IMR-90 (cell line): ENCODE results near the gene TBC1D22A. TPM values are rescaled to one million over a fixed set of nuclear protein-coding genes. Genes with fewer than 3 reads are reported as not detected.

Experiments
- ATAC-seq: fragments of 200-7000 bp; cut with Tn5 transposase; 2 replicates; pipeline ENCODE4 v1.9.1; 2020; ENCODE audit warnings: low read depth, mild to moderate bottlenecking, moderate library complexity
- BruUV-seq: library from RNA; stranded (reverse); fragments of 400-500 nt; replicated peaks from 2 replicates; lab custom pipeline; 2021; lab: Mats Ljungman, UMichigan
- CTCF ChIA-PET: fragments of 300-600 bp; formaldehyde crosslinking; extraction: SDS; loops from one replicate; lab custom pipeline; 2021; ENCODE audit warnings: antibody characterized with exemption; lab: Yijun Ruan, JAX
- POLR2A ChIA-PET: fragments of 300-600 bp; sonication (Branson Sonifier 250); formaldehyde crosslinking; loops from one replicate; lab custom pipeline; 2022; ENCODE audit warnings: antibody characterized with exemption; ENCODE audit not compliant: unreplicated experiment; lab: Charles Lee
- DNase-seq: peaks from one replicate; pipeline ENCODE4 v3.0.0; 2013
- H2AFZ ChIP-seq: replicated peaks from 2 replicates; pipeline ENCODE3; 2013; ENCODE audit warnings: low read length, mild to moderate bottlenecking; ENCODE audit not compliant: poor library complexity
- H2AK5ac ChIP-seq: 2 replicates; pipeline ENCODE4 v1.6.1; 2013; ENCODE audit warnings: low read depth, low read length, inconsistent platforms
- H2AK9ac ChIP-seq: replicated peaks from 2 replicates; pipeline ENCODE3; 2013; ENCODE audit warnings: mild to moderate bottlenecking, low read depth, low read length, moderate library complexity; ENCODE audit not compliant: poor library complexity
- H2BK120ac ChIP-seq: 2 replicates; pipeline ENCODE4 v1.6.1; 2013; ENCODE audit warnings: low read depth, low read length, inconsistent platforms
- H2BK15ac ChIP-seq: 3 replicates; pipeline ENCODE4 v1.6.1; 2013; ENCODE audit warnings: low read depth, low read length, inconsistent platforms
- H2BK20ac ChIP-seq: 2 replicates; pipeline ENCODE4 v1.6.1; 2013; ENCODE audit warnings: low read depth, mild to moderate bottlenecking, inconsistent platforms, low read length, moderate library complexity
- H2BK5ac ChIP-seq: 2 replicates; pipeline ENCODE4 v1.6.1; 2013; ENCODE audit warnings: mild to moderate bottlenecking, low read depth, low read length, inconsistent platforms; ENCODE audit not compliant: poor library complexity, severe bottlenecking
- H3K14ac ChIP-seq: replicated peaks from 2 replicates; pipeline ENCODE4 v1.6.1; 2013; ENCODE audit warnings: low read depth, low read length, inconsistent platforms
- H3K18ac ChIP-seq: 2 replicates; pipeline ENCODE4 v1.6.1; 2013; ENCODE audit warnings: low read depth, low read length, control low read depth
- H3K23ac ChIP-seq: 2 replicates; pipeline ENCODE4 v1.6.1; 2013; ENCODE audit warnings: low read depth, low read length, inconsistent platforms
- H3K27ac ChIP-seq: 2 replicates; pipeline ENCODE4 v1.5.1; 2013; ENCODE audit warnings: mild to moderate bottlenecking, control low read depth, low read length; ENCODE audit not compliant: insufficient read depth
- H3K27me3 ChIP-seq: 2 replicates; pipeline ENCODE4 v1.6.1; 2013; ENCODE audit warnings: low read length; ENCODE audit not compliant: control insufficient read depth, insufficient read depth
- H3K36me3 ChIP-seq: 2 replicates; pipeline ENCODE4 v1.6.1; 2013; ENCODE audit warnings: low read length, mixed read lengths; ENCODE audit not compliant: control insufficient read depth, insufficient read depth
- H3K4ac ChIP-seq: 2 replicates; pipeline ENCODE4 v1.6.1; 2013; ENCODE audit warnings: low read depth, low read length, inconsistent platforms
- H3K4me1 ChIP-seq: 2 replicates; pipeline ENCODE4 v1.6.1; 2013; ENCODE audit warnings: low read length, mixed read lengths; ENCODE audit not compliant: control insufficient read depth, insufficient read depth
- H3K4me2 ChIP-seq: 2 replicates; pipeline ENCODE4 v1.6.1; 2013; ENCODE audit warnings: low read depth, mild to moderate bottlenecking, control low read depth, low read length, moderate library complexity
- H3K4me3 ChIP-seq: 2 replicates; pipeline ENCODE4 v1.5.1; 2013; ENCODE audit warnings: low read depth, mild to moderate bottlenecking, control low read depth, low read length, moderate library complexity; ENCODE audit not compliant: insufficient read depth
- H3K56ac ChIP-seq: 2 replicates; pipeline ENCODE4 v1.6.1; 2013; ENCODE audit warnings: low read length, inconsistent platforms; ENCODE audit not compliant: insufficient read depth; ENCODE audit errors: extremely low read depth
- H3K79me1 ChIP-seq, 2 experiments: 2 replicates each; pipeline ENCODE4 v1.6.1; 2013; ENCODE audit warnings: low read length in 2 of 2, inconsistent platforms in 1 of 2, low read depth in 1 of 2
- H3K9ac ChIP-seq: 2 replicates; pipeline ENCODE4 v1.6.1; 2013; ENCODE audit warnings: low read depth, low read length, control low read depth
- H3K9me1 ChIP-seq: 2 replicates; pipeline ENCODE4 v1.6.1; 2013; ENCODE audit warnings: low read length, inconsistent platforms; ENCODE audit not compliant: insufficient read depth
- H3K9me3 ChIP-seq: 2 replicates; pipeline ENCODE4 v1.6.1; 2013; ENCODE audit warnings: low read length; ENCODE audit not compliant: control insufficient read depth, insufficient read depth
- H4K20me1 ChIP-seq: 2 replicates; pipeline ENCODE4 v1.6.1; 2013; ENCODE audit warnings: low read length, inconsistent platforms; ENCODE audit not compliant: insufficient read depth
- H4K5ac ChIP-seq: 2 replicates; pipeline ENCODE4 v1.6.1; 2013; ENCODE audit warnings: mild to moderate bottlenecking, low read depth, low read length, control low read depth
- H4K8ac ChIP-seq, 2 experiments: 2 replicates each; pipeline ENCODE4 v1.6.1; 2013; ENCODE audit warnings: low read depth in 2 of 2, low read length in 2 of 2, control low read depth in 1 of 2, inconsistent platforms in 1 of 2
- H4K91ac ChIP-seq: 2 replicates; pipeline ENCODE4 v1.6.1; 2013; ENCODE audit warnings: low read depth, low read length, inconsistent platforms; ENCODE audit not compliant: insufficient read depth
- BHLHE40 ChIP-seq: fragments of 150-350 bp; IDR thresholded peaks from 2 replicates; pipeline ENCODE4 v1.6.1; 2016; ENCODE audit warnings: mild to moderate bottlenecking, low read depth, low read length
- CEBPB ChIP-seq: IDR thresholded peaks from 2 replicates; pipeline ENCODE4 v1.6.1; 2012; ENCODE audit warnings: low read depth, low read length, improper control_type of control experiment
- CHD1 ChIP-seq: IDR thresholded peaks from 2 replicates; pipeline ENCODE4 v1.6.1; 2012; ENCODE audit warnings: low read depth, low read length, improper control_type of control experiment
- FOS ChIP-seq: fragments of 150-350 bp; IDR thresholded peaks from 2 replicates; pipeline ENCODE4 v1.6.1; 2016; ENCODE audit warnings: low read depth, low read length
- MAFK ChIP-seq: IDR thresholded peaks from 2 replicates; pipeline ENCODE4 v1.6.1; 2012; ENCODE audit warnings: low read depth, low read length, improper control_type of control experiment
- MXI1 ChIP-seq: IDR thresholded peaks from 2 replicates; pipeline ENCODE4 v1.6.1; 2012; ENCODE audit warnings: low read depth, mild to moderate bottlenecking, low read length, moderate library complexity, borderline replicate concordance
- NFE2L2 ChIP-seq: fragments of 150-350 bp; IDR thresholded peaks from 2 replicates; pipeline ENCODE4 v1.6.1; 2016; ENCODE audit warnings: low read depth, mild to moderate bottlenecking, low read length
- POLR2A ChIP-seq: IDR thresholded peaks from 2 replicates; pipeline ENCODE4 v1.6.1; 2012; ENCODE audit warnings: mild to moderate bottlenecking, low read depth, low read length
- RAD21 ChIP-seq: IDR thresholded peaks from 2 replicates; pipeline ENCODE4 v1.6.1; 2012; ENCODE audit warnings: low read length, improper control_type of control experiment
- RCOR1 ChIP-seq: IDR thresholded peaks from 2 replicates; pipeline ENCODE4 v1.6.1; 2012; ENCODE audit warnings: mild to moderate bottlenecking, low read length, improper control_type of control experiment; ENCODE audit not compliant: insufficient replicate concordance
- RFX5 ChIP-seq: IDR thresholded peaks from 2 replicates; pipeline ENCODE4 v1.8.0; 2012; ENCODE audit warnings: low read depth, mild to moderate bottlenecking, low read length, moderate library complexity
- WGBS, 2 experiments: methylation state at CpG; one replicate each; pipeline versions ENCODE4 v1.1.5 to v1.1.7; 2013; ENCODE audit warnings: missing lambda C conversion rate in 2 of 2; ENCODE audit not compliant: insufficient read length in 1 of 2; ENCODE audit errors: extremely low coverage in 2 of 2; 5-methylcytosine and 5-hydroxymethylcytosine counted together
- dilution Hi-C: fragments of 300-500 bp; cut with HindIII; formaldehyde crosslinking; loops from one replicate; pipeline ENCODE4 v1.14.3; 2018; ENCODE audit warnings: low sequenced_read_pairs; ENCODE audit not compliant: unreplicated experiment
- in situ Hi-C: fragments of 300-500 bp; cut with MboI; formaldehyde crosslinking; loops from 3 replicates; pipeline ENCODE4 v1.14.3; 2019; ENCODE audit warnings: low sequenced_read_pairs, inconsistent platforms, mixed read lengths
- intact Hi-C: fragments of 100-400 bp; cut with micrococcal nuclease; formaldehyde crosslinking; loops from 2 replicates; pipeline ENCODE4 v1.10.0; 2022
- polyA plus RNA-seq, 3 experiments: library from polyadenylated mRNA; depleted of rRNA; stranded (reverse); fragments of >200 nt; gene quantifications; 2 replicates each; pipeline ENCODE4 v1.2.3, GENCODE V29; 2012; ENCODE audit warnings: low replicate concordance in 1 of 3
- total RNA-seq: library from RNA; depleted of rRNA; stranded (reverse); fragments of >200 nt; gene quantifications from 2 replicates; pipeline ENCODE4 v1.2.3, GENCODE V29; 2012
- TF ChIP-seq, protein P1 (sequence below): conservative IDR thresholded peaks from 2 replicates; pipeline ENCODE4 v1.5.1; 2012; ENCODE audit warnings: mild to moderate bottlenecking, low read depth, low read length, improper control_type of control experiment
- TF ChIP-seq, protein P2 (sequence below): fragments of 150-350 bp; IDR thresholded peaks from 2 replicates; pipeline ENCODE4 v1.6.1; 2017; ENCODE audit warnings: mild to moderate bottlenecking, antibody characterized with exemption, low read length, low read depth
- TF ChIP-seq, protein P3 (sequence below): fragments of 150-350 bp; IDR thresholded peaks from 2 replicates; pipeline ENCODE4 v1.6.1; 2016; ENCODE audit warnings: low read depth, mild to moderate bottlenecking, low read length, moderate library complexity, borderline replicate concordance

The TBC1D22A gene
- total and polyA plus RNA-seq, 2 of the 4 experiments (the other 2 are of a cell fraction) = 9.0 to 16.7 TPM

DNA sequence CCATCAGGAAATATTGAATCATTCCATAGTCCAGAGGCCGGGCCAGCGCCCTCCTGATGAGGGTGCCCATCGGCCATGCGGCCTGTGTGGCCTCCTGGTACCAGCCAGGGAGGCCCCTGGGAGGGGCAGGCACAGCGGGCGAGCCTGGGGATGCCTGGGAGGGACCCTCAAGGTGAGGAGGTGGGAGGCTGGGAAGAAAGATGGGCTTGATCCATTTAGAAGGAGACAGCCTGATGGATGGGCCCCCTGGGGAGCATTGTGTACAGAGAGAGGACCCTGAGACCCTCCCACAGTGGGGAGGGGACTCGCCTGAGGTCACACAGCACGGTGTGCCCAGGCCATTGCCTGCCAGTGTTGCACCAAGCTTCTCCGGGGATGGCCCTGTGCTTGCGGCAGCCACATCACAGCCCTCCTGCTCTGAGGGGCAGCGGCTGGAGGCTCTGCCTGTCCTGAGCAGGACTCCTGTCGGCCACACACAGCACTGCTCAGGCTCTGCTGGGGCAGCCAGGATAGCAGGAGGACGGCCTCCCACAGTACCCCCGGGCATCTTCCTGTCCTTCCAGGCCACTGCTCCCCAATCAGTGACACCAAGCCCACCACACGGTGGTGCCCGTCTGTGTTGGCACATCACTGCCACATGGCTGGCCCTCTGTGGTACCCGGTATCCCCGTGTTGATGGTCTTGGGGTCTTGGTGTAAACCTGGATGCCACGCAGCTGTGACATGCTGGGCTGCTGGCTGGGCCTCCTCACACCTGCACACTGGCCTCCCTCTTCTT is 290.0 kb downstream of the TBC1D22A start:
- Histone ChIP-seq H3K4me1 (peaks cover 4% of the 10 kb centered on the region), H3K27ac (no peak overlapping the region), H4K5ac (no peak overlapping the region), H2BK5ac (no peak overlapping the region), H3K27me3 (no peaks in the 10 kb centered on the region), H3K4me2 (no peak overlapping the region), H3K23ac (no peak overlapping the region), H3K79me1 (no peaks in the 10 kb centered on the region; a peak in 1 of 4 replicates), H3K9me3 (no peaks in the 10 kb centered on the region), H3K4ac (no peak overlapping the region), H3K56ac (no peak overlapping the region), H3K36me3 (no peaks in the 10 kb centered on the region), H4K91ac (no peak overlapping the region), H3K4me3 (no peak overlapping the region), H4K8ac (no peak overlapping the region), H4K20me1 (no peaks in the 10 kb centered on the region), H2BK120ac (no peak overlapping the region), H3K14ac (no peak overlapping the region), H2BK20ac (no peak overlapping the region), H2AFZ (no peak overlapping the region), H2AK5ac (no peak overlapping the region), H2BK15ac (no peak overlapping the region), H3K9ac (no peak overlapping the region), H2AK9ac (no peak overlapping the region), H3K18ac (no peak overlapping the region), H3K9me1 (peaks cover 10% of the 10 kb centered on the region)
- TF ChIP-seq FOS = no peak
- no peak for TF ChIP-seq BHLHE40
- no peak for TF ChIP-seq MXI1
- no peak for TF ChIP-seq POLR2A
- no peak for TF ChIP-seq MAFK
- TF ChIP-seq, protein P1, sequence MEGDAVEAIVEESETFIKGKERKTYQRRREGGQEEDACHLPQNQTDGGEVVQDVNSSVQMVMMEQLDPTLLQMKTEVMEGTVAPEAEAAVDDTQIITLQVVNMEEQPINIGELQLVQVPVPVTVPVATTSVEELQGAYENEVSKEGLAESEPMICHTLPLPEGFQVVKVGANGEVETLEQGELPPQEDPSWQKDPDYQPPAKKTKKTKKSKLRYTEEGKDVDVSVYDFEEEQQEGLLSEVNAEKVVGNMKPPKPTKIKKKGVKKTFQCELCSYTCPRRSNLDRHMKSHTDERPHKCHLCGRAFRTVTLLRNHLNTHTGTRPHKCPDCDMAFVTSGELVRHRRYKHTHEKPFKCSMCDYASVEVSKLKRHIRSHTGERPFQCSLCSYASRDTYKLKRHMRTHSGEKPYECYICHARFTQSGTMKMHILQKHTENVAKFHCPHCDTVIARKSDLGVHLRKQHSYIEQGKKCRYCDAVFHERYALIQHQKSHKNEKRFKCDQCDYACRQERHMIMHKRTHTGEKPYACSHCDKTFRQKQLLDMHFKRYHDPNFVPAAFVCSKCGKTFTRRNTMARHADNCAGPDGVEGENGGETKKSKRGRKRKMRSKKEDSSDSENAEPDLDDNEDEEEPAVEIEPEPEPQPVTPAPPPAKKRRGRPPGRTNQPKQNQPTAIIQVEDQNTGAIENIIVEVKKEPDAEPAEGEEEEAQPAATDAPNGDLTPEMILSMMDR = no peak
- no peak for TF ChIP-seq RFX5
- TF ChIP-seq, protein P2, sequence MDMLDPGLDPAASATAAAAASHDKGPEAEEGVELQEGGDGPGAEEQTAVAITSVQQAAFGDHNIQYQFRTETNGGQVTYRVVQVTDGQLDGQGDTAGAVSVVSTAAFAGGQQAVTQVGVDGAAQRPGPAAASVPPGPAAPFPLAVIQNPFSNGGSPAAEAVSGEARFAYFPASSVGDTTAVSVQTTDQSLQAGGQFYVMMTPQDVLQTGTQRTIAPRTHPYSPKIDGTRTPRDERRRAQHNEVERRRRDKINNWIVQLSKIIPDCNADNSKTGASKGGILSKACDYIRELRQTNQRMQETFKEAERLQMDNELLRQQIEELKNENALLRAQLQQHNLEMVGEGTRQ = no peak
- TF ChIP-seq, protein P3, sequence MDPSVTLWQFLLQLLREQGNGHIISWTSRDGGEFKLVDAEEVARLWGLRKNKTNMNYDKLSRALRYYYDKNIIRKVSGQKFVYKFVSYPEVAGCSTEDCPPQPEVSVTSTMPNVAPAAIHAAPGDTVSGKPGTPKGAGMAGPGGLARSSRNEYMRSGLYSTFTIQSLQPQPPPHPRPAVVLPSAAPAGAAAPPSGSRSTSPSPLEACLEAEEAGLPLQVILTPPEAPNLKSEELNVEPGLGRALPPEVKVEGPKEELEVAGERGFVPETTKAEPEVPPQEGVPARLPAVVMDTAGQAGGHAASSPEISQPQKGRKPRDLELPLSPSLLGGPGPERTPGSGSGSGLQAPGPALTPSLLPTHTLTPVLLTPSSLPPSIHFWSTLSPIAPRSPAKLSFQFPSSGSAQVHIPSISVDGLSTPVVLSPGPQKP = no peak
- no peak for TF ChIP-seq CHD1
- TF ChIP-seq NFE2L2 = no peak
- no peak for TF ChIP-seq RAD21
- TF ChIP-seq RCOR1 = no peak
- TF ChIP-seq CEBPB = no peak
- in situ Hi-C loops (no loop called here), intact Hi-C loops (no loop called here), dilution Hi-C loops (no loop called here)
- WGBS, 2 experiments = 89% methylated on average over 7 of the region's 19 CpGs; no CpG with 5 or more reads in 1 of the 2 experiments
- ATAC-seq (no peak), DNase-seq (no peak)
- no TSS peak for BruUV-seq
- POLR2A ChIA-PET = no interaction called here
- CTCF ChIA-PET = no interaction called here
